Pancreas (tissue), 10 donors: ENCODE measurements around the gene TP53BP1. TPM values are rescaled to one million over a fixed set of nuclear protein-coding genes. Genes with fewer than 3 reads are reported as not detected.

Source experiments
- ATAC-seq, 4 donors: fragments of 200-7000 bp; cut with Tn5 transposase; one replicate each; pipeline versions ENCODE4 v1.8.0 to v1.9.1; 2020; ENCODE audit warnings: mild to moderate bottlenecking in 4 of 4, moderate library complexity in 4 of 4
- DNase-seq, 6 donors: peaks; one replicate each; pipeline ENCODE4 v3.0.0-alpha.2; 2020
- FAIRE-seq: peaks from 2 replicates; lab custom pipeline; 2012; peaks lifted over from hg19 to GRCh38; lab: Jason Lieb, UNC
- H3K27ac ChIP-seq, 4 donors: fragments of 200-600 bp; sonication (generic); 1 replicate in 3 of 4; 2 replicates in 1 of 4; pipeline versions ENCODE4 v1.5.0 to v1.8.0; 2020
- H3K27me3 ChIP-seq, 4 donors: fragments of 200-600 bp; one replicate each; pipeline ENCODE4 v1.8.0; 2021
- H3K36me3 ChIP-seq, 3 donors: fragments of 200-600 bp; sonication (generic) in 1 of 3; one replicate each; pipeline versions ENCODE4 v1.5.0 to v1.8.0; 2020 to 2021
- H3K4me1 ChIP-seq, 3 donors: fragments of 200-600 bp; one replicate each; pipeline ENCODE4 v1.8.0; 2021
- H3K4me3 ChIP-seq, 4 donors: fragments of 200-600 bp; sonication (generic) in 2 of 4; one replicate each; pipeline versions ENCODE4 v1.5.0 to v1.8.0; 2020 to 2021
- H3K9me3 ChIP-seq, 4 donors: fragments of 200-600 bp; one replicate each; pipeline ENCODE4 v1.8.0; 2021
- CTCF ChIP-seq, 4 donors: fragments of 200-600 bp; sonication (generic) in 3 of 4; IDR thresholded peaks; one replicate each; pipeline versions ENCODE4 v1.5.0 to v1.8.0; 2021; ENCODE audit warnings: antibody characterized with exemption in 4 of 4
- WGBS, 2 donors: extraction: QIAGEN DNeasy Blood & Tissue Kit; methylation state at CpG; one replicate each; pipeline ENCODE4 v1.1.7; 2013; 5-methylcytosine and 5-hydroxymethylcytosine counted together
- intact Hi-C, 3 donors: fragments of 100-400 bp; cut with DNase I; formaldehyde crosslinking; loops; one replicate each; pipeline versions ENCODE4 v1.11.1 to v1.14.2; 2022
- polyA plus RNA-seq, 2 donors: library from polyadenylated mRNA; stranded (reverse); fragments of 200-250 nt; gene quantifications; one replicate each; pipeline ENCODE4 v1.2.3, GENCODE V29; 2013
- total RNA-seq, 6 donors: library from RNA; stranded (reverse); fragmentation: NEBNext Ultra II Directional in 4 of 6; extraction: Animal tissue kit (Norgen Biotek cat#: 25700) in 4 of 6; gene quantifications; one replicate each; pipeline versions ENCODE4 v1.2.1 to v1.2.4, GENCODE V29; 2021 to 2023
- donor health status: healthy with polysubstance abuse.
- donor health status: DM: no; HTN: no; CAD: no; lungs with moderate emphysema.
- donor health status: DM: no; HTN: no; CAD: no.
- donor health status: control.
- donor health status: control.
- donor health status: Bipolar disorder and iron deficiency.
- donor health status: DM: yes; HTN: yes; CAD: no.
- donor health status: DM: no; HTN: no; CAD: no.
- donor health status: DM: no; HTN: no; CAD: no.
- donor health status: DM: yes; HTN: yes; CAD: no.

TP53BP1 gene
- total and polyA plus RNA-seq, 8 donors: 12.4 to 31.8 (median 15.2) TPM

GRCh38 chr15:43524254-43524845, 31.4 kb upstream of the TP53BP1 start:
- Histone ChIP-seq H3K27ac (no peak overlapping the region), H3K27me3 (no peaks in the 10 kb centered on the region), H3K4me3 (no peak overlapping the region), H3K4me1 (no peaks in the 10 kb centered on the region), H3K36me3 (no peaks in the 10 kb centered on the region), H3K9me3 (no peaks in the 10 kb centered on the region)
- FAIRE-seq (no peak), DNase-seq (no peak), ATAC-seq (no peak)
- 84 to 92% methylated on average over 4 of the region's 4 CpGs for WGBS, 2 donors
- no peak for TF ChIP-seq CTCF (IDR thresholded peaks at IDR 0.05)
- intact Hi-C loops: no loop called here

- Histone ChIP-seq H3K27me3 (no peaks in the 10 kb centered on the region), H3K9me3 (no peaks in the 10 kb centered on the region), H3K4me3 (no peak overlapping the region), H3K4me1 (no peaks in the 10 kb centered on the region), H3K27ac (no peak overlapping the region), H3K36me3 (no peaks in the 10 kb centered on the region)
- 80 to 91% methylated on average over 7 of the region's 7 CpGs for WGBS, 2 donors
- intact Hi-C loops: no loop called here
- no peak for DNase-seq
- TF ChIP-seq CTCF (IDR thresholded peaks at IDR 0.05): no peak
- no peak for FAIRE-seq
- no peak for ATAC-seq
These were observed 30.7 kb upstream of the TP53BP1 start for GRCh38 chr15:43523646-43524045.

GRCh38 chr15:43522247-43522646, 29.3 kb upstream of the TP53BP1 start:
- Histone ChIP-seq H3K36me3 (no peaks in the 10 kb centered on the region), H3K27ac (no peak overlapping the region), H3K9me3 (no peaks in the 10 kb centered on the region), H3K4me1 (no peaks in the 10 kb centered on the region), H3K27me3 (no peaks in the 10 kb centered on the region), H3K4me3 (no peak overlapping the region)
- no peak for TF ChIP-seq CTCF (IDR thresholded peaks at IDR 0.05)
- DNase-seq (no peak), FAIRE-seq (no peak), ATAC-seq (no peak)
- 63 to 77% methylated on average over 9 of the region's 9 CpGs for WGBS, 2 donors
- intact Hi-C loops: no loop called here

GRCh38 chr15:43521419-43521818, 28.5 kb upstream of the TP53BP1 start:
- TF ChIP-seq CTCF (IDR thresholded peaks at IDR 0.05): no peak
- no peak for ATAC-seq
- intact Hi-C loops: no loop called here
- no peaks in the 10 kb centered on the region for H3K27me3 ChIP-seq
- 81 to 83% methylated on average over 11 of the region's 11 CpGs for WGBS, 2 donors
- FAIRE-seq: no peak
- no peaks in the 10 kb centered on the region for H3K4me1 ChIP-seq
- DNase-seq: no peak
- H3K27ac ChIP-seq: no peak overlapping the region
- H3K9me3 ChIP-seq: no peaks in the 10 kb centered on the region
- H3K4me3 ChIP-seq: no peak overlapping the region
- H3K36me3 ChIP-seq: no peaks in the 10 kb centered on the region

GRCh38 chr15:43520138-43520537, 27.2 kb upstream of the TP53BP1 start:
- H3K4me3 ChIP-seq: no peak overlapping the region

More at GRCh38 chr15:43520138-43520537, 27.2 kb upstream of the TP53BP1 start:
- Histone ChIP-seq H3K27ac (no peak overlapping the region), H3K27me3 (no peaks in the 10 kb centered on the region), H3K4me1 (no peaks in the 10 kb centered on the region), H3K36me3 (no peaks in the 10 kb centered on the region), H3K9me3 (no peaks in the 10 kb centered on the region)
- TF ChIP-seq CTCF (IDR thresholded peaks at IDR 0.05): no peak
- 72 to 95% methylated on average over 2 of the region's 2 CpGs for WGBS, 2 donors
- FAIRE-seq (no peak), ATAC-seq (no peak), DNase-seq (no peak)
- intact Hi-C loops: no loop called here
